Sigmoid colon (tissue), 4 donors: ENCODE results near the gene SLC9A1.

ENCODE experiments used
- POLR2AphosphoS5 ChIP-seq, 4 donors: sonication (generic); formaldehyde crosslinking; IDR thresholded peaks; one replicate each; pipeline ENCODE4 v1.6.1; 2017; ENCODE audit warnings: antibody characterized with exemption in 4 of 4
- TF ChIP-seq, protein P1 (sequence below), 4 experiments: fragments of 450-650 bp in 3 of 4; fragments of 200-600 bp in 1 of 4; IDR thresholded peaks; one replicate each; pipeline ENCODE4 v1.5.1; 2016 to 2019; ENCODE audit warnings: antibody characterized with exemption in 4 of 4, mild to moderate bottlenecking in 3 of 4, moderate library complexity in 2 of 4

DNA sequence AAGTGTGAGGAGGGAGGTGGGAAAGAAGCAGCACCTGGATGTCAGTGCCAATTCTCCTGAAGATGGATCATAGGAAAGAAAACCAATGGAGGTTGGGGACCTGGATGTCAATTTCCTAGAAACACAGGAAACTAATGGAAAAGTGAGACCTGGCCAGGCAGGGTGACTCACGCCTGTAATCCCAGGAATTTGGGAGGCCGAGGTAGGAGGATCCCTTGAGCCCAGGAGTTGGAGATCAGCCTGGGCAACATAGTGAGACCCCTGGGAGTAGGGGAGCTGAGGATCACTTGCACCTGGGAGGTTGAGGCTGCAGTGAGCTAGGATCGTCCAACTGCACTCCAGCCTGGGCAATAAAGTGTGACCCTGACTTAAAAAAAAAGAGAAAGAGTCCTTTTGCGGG lies 21.4 kb upstream of the SLC9A1 start:
- TF ChIP-seq, protein P1, sequence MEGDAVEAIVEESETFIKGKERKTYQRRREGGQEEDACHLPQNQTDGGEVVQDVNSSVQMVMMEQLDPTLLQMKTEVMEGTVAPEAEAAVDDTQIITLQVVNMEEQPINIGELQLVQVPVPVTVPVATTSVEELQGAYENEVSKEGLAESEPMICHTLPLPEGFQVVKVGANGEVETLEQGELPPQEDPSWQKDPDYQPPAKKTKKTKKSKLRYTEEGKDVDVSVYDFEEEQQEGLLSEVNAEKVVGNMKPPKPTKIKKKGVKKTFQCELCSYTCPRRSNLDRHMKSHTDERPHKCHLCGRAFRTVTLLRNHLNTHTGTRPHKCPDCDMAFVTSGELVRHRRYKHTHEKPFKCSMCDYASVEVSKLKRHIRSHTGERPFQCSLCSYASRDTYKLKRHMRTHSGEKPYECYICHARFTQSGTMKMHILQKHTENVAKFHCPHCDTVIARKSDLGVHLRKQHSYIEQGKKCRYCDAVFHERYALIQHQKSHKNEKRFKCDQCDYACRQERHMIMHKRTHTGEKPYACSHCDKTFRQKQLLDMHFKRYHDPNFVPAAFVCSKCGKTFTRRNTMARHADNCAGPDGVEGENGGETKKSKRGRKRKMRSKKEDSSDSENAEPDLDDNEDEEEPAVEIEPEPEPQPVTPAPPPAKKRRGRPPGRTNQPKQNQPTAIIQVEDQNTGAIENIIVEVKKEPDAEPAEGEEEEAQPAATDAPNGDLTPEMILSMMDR (IDR thresholded peaks at IDR 0.05): no peak
- no peak for TF ChIP-seq POLR2AphosphoS5 (IDR thresholded peaks at IDR 0.05)
